ENCODE measurements around the gene MPHOSPH6. TPM values are rescaled to one million over a fixed set of nuclear protein-coding genes. Genes with fewer than 3 reads are reported as not detected.

MPHOSPH6 gene
- polyA plus RNA-seq, 1 of the 3 experiments (the other 2 are of a cell fraction): 9.4 TPM

DNA sequence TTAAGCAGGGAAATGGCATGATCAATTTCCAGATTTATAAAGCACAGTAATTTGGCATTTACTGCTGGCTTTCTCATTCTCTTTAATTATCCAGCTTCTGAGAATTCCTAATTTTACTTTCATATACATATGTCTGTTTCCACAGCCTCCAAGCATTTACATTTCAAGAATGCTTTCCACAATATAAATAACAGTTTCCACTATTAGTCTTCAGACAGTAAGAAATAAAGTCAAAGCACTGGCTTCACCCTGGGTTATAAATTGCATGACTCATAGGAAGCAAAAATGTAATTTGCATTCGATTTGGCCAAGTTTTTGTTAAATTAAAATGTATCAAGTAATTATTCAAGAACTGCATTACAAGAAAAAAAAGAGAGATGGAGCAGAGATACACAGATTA, 53.5 kb downstream of the MPHOSPH6 start:
- Histone ChIP-seq H3K4me1 (ENCODE audit: control insufficient read depth in 1 of 2, insufficient read depth in 2 of 2, low read depth in 1 of 2, low read length in 1 of 2) (no peaks in the 10 kb centered on the region), H3K36me3 (replicated peaks in 1 of 2; ENCODE audit: control insufficient read depth in 1 of 2, insufficient read depth in 2 of 2, low read length in 1 of 2) (no peaks in the 10 kb centered on the region), H2AFZ (ENCODE audit: low read depth) (no peak overlapping the region), H3K27ac (ENCODE audit: low read depth in 2 of 2, low read length in 1 of 2) (no peak overlapping the region), H3K9me3 (no peaks in the 10 kb centered on the region), H3K9me2 (no peaks in the 10 kb centered on the region), H4K20me1 (ENCODE audit: insufficient read depth) (no peaks in the 10 kb centered on the region), H3K27me3 (ENCODE audit: insufficient read depth) (no peaks in the 10 kb centered on the region; the same call in 1 of the 2 replicates), H3K79me2 (ENCODE audit: insufficient read depth) (no peaks in the 10 kb centered on the region; the same call in 1 of the 2 replicates), H3F3A (replicated peaks; ENCODE audit: insufficient read depth) (no peaks in the 10 kb centered on the region), H3K4me3 (ENCODE audit: low read depth in 2 of 2, low read length in 1 of 2) (no peak overlapping the region), H3K9ac (no peak overlapping the region), H3K4me2 (no peak overlapping the region)
- POLR2A ChIA-PET: no interaction called here
- DNase-seq: no peak
- no peak for TF ChIP-seq GABPA (IDR thresholded peaks at IDR 0.05; ENCODE audit: low read depth)
- TF ChIP-seq TCF12 (IDR thresholded peaks at IDR 0.05): no peak
- no peak for TF ChIP-seq FOSL2 (IDR thresholded peaks at IDR 0.05; ENCODE audit: borderline replicate concordance, low read depth)
- TF ChIP-seq CTCF (IDR thresholded peaks at IDR 0.05): no peak
- TF ChIP-seq FOXM1 (IDR thresholded peaks at IDR 0.05; ENCODE audit: low read depth): no peak
- no peak for TF ChIP-seq CHD2 (IDR thresholded peaks at IDR 0.05; ENCODE audit: low read length, partially characterized antibody)
- no peak for TF ChIP-seq NFIC (IDR thresholded peaks at IDR 0.05; ENCODE audit: borderline replicate concordance)
- no peak for TF ChIP-seq RAD21 (IDR thresholded peaks at IDR 0.05; ENCODE audit: low read length)
- no peak for TF ChIP-seq EZH2phosphoT487 (IDR thresholded peaks at IDR 0.05; ENCODE audit: borderline replicate concordance, low read depth)
- TF ChIP-seq TAF1 (IDR thresholded peaks at IDR 0.05; ENCODE audit: borderline replicate concordance, low read depth, low read length): no peak
- TF ChIP-seq, protein P1, sequence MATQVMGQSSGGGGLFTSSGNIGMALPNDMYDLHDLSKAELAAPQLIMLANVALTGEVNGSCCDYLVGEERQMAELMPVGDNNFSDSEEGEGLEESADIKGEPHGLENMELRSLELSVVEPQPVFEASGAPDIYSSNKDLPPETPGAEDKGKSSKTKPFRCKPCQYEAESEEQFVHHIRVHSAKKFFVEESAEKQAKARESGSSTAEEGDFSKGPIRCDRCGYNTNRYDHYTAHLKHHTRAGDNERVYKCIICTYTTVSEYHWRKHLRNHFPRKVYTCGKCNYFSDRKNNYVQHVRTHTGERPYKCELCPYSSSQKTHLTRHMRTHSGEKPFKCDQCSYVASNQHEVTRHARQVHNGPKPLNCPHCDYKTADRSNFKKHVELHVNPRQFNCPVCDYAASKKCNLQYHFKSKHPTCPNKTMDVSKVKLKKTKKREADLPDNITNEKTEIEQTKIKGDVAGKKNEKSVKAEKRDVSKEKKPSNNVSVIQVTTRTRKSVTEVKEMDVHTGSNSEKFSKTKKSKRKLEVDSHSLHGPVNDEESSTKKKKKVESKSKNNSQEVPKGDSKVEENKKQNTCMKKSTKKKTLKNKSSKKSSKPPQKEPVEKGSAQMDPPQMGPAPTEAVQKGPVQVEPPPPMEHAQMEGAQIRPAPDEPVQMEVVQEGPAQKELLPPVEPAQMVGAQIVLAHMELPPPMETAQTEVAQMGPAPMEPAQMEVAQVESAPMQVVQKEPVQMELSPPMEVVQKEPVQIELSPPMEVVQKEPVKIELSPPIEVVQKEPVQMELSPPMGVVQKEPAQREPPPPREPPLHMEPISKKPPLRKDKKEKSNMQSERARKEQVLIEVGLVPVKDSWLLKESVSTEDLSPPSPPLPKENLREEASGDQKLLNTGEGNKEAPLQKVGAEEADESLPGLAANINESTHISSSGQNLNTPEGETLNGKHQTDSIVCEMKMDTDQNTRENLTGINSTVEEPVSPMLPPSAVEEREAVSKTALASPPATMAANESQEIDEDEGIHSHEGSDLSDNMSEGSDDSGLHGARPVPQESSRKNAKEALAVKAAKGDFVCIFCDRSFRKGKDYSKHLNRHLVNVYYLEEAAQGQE (IDR thresholded peaks at IDR 0.05; ENCODE audit: low read depth, low read length): no peak
- no peak for TF ChIP-seq RCOR1 (IDR thresholded peaks at IDR 0.05; ENCODE audit: low read length)
- no peak for TF ChIP-seq YY1 (IDR thresholded peaks at IDR 0.05; ENCODE audit: low read depth)
- no peak for TF ChIP-seq TEAD4 (IDR thresholded peaks at IDR 0.05; ENCODE audit: borderline replicate concordance, insufficient read depth)
- TF ChIP-seq FOXJ3 (CRISPR knock-in tag; IDR thresholded peaks at IDR 0.05): no peak
- TF ChIP-seq, protein P2, sequence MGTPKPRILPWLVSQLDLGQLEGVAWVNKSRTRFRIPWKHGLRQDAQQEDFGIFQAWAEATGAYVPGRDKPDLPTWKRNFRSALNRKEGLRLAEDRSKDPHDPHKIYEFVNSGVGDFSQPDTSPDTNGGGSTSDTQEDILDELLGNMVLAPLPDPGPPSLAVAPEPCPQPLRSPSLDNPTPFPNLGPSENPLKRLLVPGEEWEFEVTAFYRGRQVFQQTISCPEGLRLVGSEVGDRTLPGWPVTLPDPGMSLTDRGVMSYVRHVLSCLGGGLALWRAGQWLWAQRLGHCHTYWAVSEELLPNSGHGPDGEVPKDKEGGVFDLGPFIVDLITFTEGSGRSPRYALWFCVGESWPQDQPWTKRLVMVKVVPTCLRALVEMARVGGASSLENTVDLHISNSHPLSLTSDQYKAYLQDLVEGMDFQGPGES (IDR thresholded peaks at IDR 0.05; ENCODE audit: low read depth, low read length): no peak
- no peak for TF ChIP-seq MXI1 (IDR thresholded peaks at IDR 0.05; ENCODE audit: low read depth, low read length)
- TF ChIP-seq, protein P3, sequence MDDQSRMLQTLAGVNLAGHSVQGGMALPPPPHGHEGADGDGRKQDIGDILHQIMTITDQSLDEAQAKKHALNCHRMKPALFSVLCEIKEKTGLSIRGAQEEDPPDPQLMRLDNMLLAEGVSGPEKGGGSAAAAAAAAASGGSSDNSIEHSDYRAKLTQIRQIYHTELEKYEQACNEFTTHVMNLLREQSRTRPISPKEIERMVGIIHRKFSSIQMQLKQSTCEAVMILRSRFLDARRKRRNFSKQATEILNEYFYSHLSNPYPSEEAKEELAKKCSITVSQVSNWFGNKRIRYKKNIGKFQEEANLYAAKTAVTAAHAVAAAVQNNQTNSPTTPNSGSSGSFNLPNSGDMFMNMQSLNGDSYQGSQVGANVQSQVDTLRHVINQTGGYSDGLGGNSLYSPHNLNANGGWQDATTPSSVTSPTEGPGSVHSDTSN (IDR thresholded peaks at IDR 0.05): no peak
- CTCF ChIA-PET: no interaction called here
- WGBS (ENCODE audit: low lambda C conversion rate): 0% methylated on average over 1 of the region's 1 CpG

All from SK-N-SH (cell line).